Nucleus accumbens (tissue), 56 donors: ENCODE measurements around the gene STUM.
"Not testable (repeated sequence)": the region's sequence is repeated elsewhere in the genome, so short reads cannot be mapped to it uniquely, and the experiment has no call there.

Experiments used
- DNase-seq, 56 donors: peaks; one replicate each; lab custom pipeline; 2025; lab: John Stamatoyannopoulos, UW

Gene STUM

GRCh38 chr1:226617719-226618118 lies 69.2 kb downstream of the STUM start:
- not testable (repeated sequence) for DNase-seq

GRCh38 chr1:226618380-226618779 lies 69.8 kb downstream of the STUM start:
- no peak for DNase-seq

- DNase-seq, result no peak
Observed at GRCh38 chr1:226619031-226619430, 70.5 kb downstream of the STUM start.

- DNase-seq, result no peak
Observed at GRCh38 chr1:226622012-226622411, 73.4 kb downstream of the STUM start.

- DNase-seq, result no peak
Observed at GRCh38 chr1:226624526-226624925, 76.0 kb downstream of the STUM start.

GRCh38 chr1:226625326-226625725 lies 76.8 kb downstream of the STUM start:
- no peak for DNase-seq

- DNase-seq, result no peak
Observed at GRCh38 chr1:226625832-226626576, 77.4 kb downstream of the STUM start.

- DNase-seq, result peak in 41 of 56 donors; percentile 18 to 81 (median 57)
Observed at GRCh38 chr1:226626577-226626956, 78.0 kb downstream of the STUM start.

GRCh38 chr1:226627050-226627755 lies 78.6 kb downstream of the STUM start:
- no peak for DNase-seq

GRCh38 chr1:226627924-226628611 lies 79.5 kb downstream of the STUM start:
- no peak for DNase-seq

GRCh38 chr1:226628612-226629155 lies 80.1 kb downstream of the STUM start:
- DNase-seq, result no peak

GRCh38 chr1:226629210-226629895 lies 80.8 kb downstream of the STUM start:
- no peak for DNase-seq

GRCh38 chr1:226629896-226630550 lies 81.5 kb downstream of the STUM start:
- DNase-seq, result no peak

GRCh38 chr1:226630592-226630991 lies 82.0 kb downstream of the STUM start:
- DNase-seq, result no peak

GRCh38 chr1:226631229-226632000 lies 82.9 kb downstream of the STUM start:
- DNase-seq, result no peak

GRCh38 chr1:226632169-226632879 lies 83.8 kb downstream of the STUM start:
- no peak for DNase-seq

- DNase-seq, result no peak
Observed at GRCh38 chr1:226632922-226633351, 84.4 kb downstream of the STUM start.

GRCh38 chr1:226633541-226634165 lies 85.1 kb downstream of the STUM start:
- no peak for DNase-seq
